Smooth muscle cell (in vitro differentiated cells): ENCODE results near the gene GMDS. TPM values are rescaled to one million over a fixed set of nuclear protein-coding genes. Genes with fewer than 3 reads are reported as not detected.

ENCODE experiments used
- DNase-seq: peaks from one replicate; lab custom pipeline; 2025; ENCODE audit not compliant: unreplicated experiment; lab: John Stamatoyannopoulos, UW
- H2AFZ ChIP-seq: fragments of 200-600 bp; sonication (generic); 2 replicates; pipeline ENCODE4 v1.6.0; 2016; ENCODE audit warnings: antibody characterized with exemption, low read depth, mild to moderate bottlenecking
- H3F3A ChIP-seq: fragments of 200-600 bp; sonication (generic); 2 replicates; pipeline ENCODE4 v1.6.0; 2017; ENCODE audit warnings: antibody characterized with exemption, low read depth
- H3K27ac ChIP-seq: fragments of 200-600 bp; sonication (generic); 2 replicates; pipeline ENCODE4 v1.5.1; 2016; ENCODE audit warnings: low read depth, mild to moderate bottlenecking
- H3K27me3 ChIP-seq: fragments of 200-600 bp; sonication (generic); 2 replicates; pipeline ENCODE4 v1.6.1; 2016; ENCODE audit warnings: low read depth, mild to moderate bottlenecking
- H3K36me3 ChIP-seq: fragments of 200-600 bp; sonication (generic); 2 replicates; pipeline ENCODE4 v1.5.1; 2016; ENCODE audit warnings: low read depth
- H3K4me1 ChIP-seq: fragments of 200-600 bp; sonication (generic); 2 replicates; pipeline ENCODE4 v1.5.1; 2016; ENCODE audit warnings: low read depth
- H3K4me2 ChIP-seq: fragments of 200-600 bp; sonication (generic); 2 replicates; pipeline ENCODE4 v1.6.0; 2016; ENCODE audit warnings: mild to moderate bottlenecking
- H3K4me3 ChIP-seq: fragments of 200-600 bp; sonication (generic); 2 replicates; pipeline ENCODE4 v1.5.1; 2016; ENCODE audit warnings: mild to moderate bottlenecking
- H3K79me2 ChIP-seq: fragments of 200-600 bp; sonication (generic); 2 replicates; pipeline ENCODE4 v1.6.0; 2016; ENCODE audit warnings: low read depth, mild to moderate bottlenecking
- H3K9ac ChIP-seq: fragments of 200-600 bp; sonication (generic); 2 replicates; pipeline ENCODE4 v1.6.0; 2016; ENCODE audit warnings: low read depth
- H3K9me3 ChIP-seq: fragments of 200-600 bp; sonication (generic); replicated peaks from 2 replicates; pipeline ENCODE4 v1.5.1; 2016; ENCODE audit warnings: low read depth
- H4K20me1 ChIP-seq: fragments of 200-600 bp; sonication (generic); 2 replicates; pipeline ENCODE4 v1.6.0; 2016; ENCODE audit warnings: low read depth
- WGBS: methylation state at CpG from one replicate; pipeline ENCODE4 v1.1.7; 2016; ENCODE audit warnings: low lambda C conversion rate; 5-methylcytosine and 5-hydroxymethylcytosine counted together
- polyA plus RNA-seq: library from polyadenylated mRNA; unstranded; fragments of >200 nt; fragmentation: Nextera tagmentation; extraction: Ambion mirVana; gene quantifications from 2 replicates; pipeline ENCODE4 v1.2.1, GENCODE V29; 2016
- total RNA-seq: library from RNA; depleted of rRNA; stranded (reverse); fragments of >200 nt; gene quantifications from 2 replicates; pipeline ENCODE4 v1.2.3, GENCODE V29; 2014
- TF ChIP-seq, protein P1 (sequence below): fragments of 200-600 bp; sonication (generic); IDR thresholded peaks from 2 replicates; pipeline ENCODE4 v1.5.1; 2017; ENCODE audit warnings: borderline replicate concordance, mild to moderate bottlenecking, antibody characterized with exemption; ENCODE audit not compliant: insufficient read depth, poor library complexity, severe bottlenecking

The GMDS gene
- total and polyA plus RNA-seq, 2 experiments from 2014 or later: 3.7 to 8.5 TPM

DNA sequence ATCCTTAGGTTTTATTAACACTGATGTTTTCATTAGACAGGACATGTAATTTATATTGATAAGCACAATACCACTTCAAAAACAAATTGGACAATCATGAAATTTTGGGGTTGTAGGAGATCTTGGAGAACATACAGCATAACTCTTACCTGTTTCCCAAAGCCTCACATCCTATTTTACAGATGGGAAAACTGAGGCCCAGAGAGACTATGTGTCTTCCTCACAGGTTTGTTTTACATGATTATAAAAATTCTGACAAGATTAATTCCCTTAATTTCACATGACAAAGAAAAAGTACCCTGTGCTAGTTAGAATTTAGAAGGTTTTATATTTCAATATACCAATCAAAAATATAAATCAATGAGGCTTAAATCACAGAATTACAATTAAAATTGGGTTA lies 145.5 kb downstream of the GMDS start:
- Histone ChIP-seq H3K9ac (no peak overlapping the region), H3K4me3 (no peak overlapping the region), H3F3A (no peaks in the 10 kb centered on the region), H3K4me1 (no peaks in the 10 kb centered on the region), H2AFZ (no peak overlapping the region), H3K36me3 (no peaks in the 10 kb centered on the region), H3K4me2 (no peak overlapping the region), H3K27ac (no peak overlapping the region), H4K20me1 (no peaks in the 10 kb centered on the region), H3K9me3 (no peaks in the 10 kb centered on the region), H3K79me2 (no peaks in the 10 kb centered on the region), H3K27me3 (peaks cover 8% of the 10 kb centered on the region)
- no peak for DNase-seq
- TF ChIP-seq, protein P1, sequence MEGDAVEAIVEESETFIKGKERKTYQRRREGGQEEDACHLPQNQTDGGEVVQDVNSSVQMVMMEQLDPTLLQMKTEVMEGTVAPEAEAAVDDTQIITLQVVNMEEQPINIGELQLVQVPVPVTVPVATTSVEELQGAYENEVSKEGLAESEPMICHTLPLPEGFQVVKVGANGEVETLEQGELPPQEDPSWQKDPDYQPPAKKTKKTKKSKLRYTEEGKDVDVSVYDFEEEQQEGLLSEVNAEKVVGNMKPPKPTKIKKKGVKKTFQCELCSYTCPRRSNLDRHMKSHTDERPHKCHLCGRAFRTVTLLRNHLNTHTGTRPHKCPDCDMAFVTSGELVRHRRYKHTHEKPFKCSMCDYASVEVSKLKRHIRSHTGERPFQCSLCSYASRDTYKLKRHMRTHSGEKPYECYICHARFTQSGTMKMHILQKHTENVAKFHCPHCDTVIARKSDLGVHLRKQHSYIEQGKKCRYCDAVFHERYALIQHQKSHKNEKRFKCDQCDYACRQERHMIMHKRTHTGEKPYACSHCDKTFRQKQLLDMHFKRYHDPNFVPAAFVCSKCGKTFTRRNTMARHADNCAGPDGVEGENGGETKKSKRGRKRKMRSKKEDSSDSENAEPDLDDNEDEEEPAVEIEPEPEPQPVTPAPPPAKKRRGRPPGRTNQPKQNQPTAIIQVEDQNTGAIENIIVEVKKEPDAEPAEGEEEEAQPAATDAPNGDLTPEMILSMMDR: no peak

DNA sequence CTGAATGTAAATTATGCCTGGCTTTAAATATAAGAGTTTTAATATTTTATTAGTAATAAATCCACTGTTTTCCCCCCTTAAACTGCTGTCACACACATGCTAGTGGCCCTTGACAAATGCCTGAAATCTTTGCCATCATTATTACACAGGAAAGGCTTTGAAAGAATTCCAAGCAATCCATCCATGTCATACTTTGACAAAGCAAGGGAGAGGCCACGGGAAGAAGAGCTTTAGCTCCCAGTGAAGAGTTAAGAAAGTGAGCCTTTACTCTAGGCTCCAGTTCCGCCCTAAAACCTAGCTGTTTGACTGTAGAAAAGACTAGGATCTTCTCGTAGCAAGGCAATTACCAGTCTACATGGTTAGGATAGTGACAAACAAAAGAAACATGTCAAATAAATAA lies 147.9 kb downstream of the GMDS start:
- Histone ChIP-seq H3K9ac (no peak overlapping the region), H3K36me3 (no peaks in the 10 kb centered on the region), H3K4me2 (no peak overlapping the region), H3K4me1 (no peaks in the 10 kb centered on the region), H3K27ac (no peak overlapping the region), H3K9me3 (no peaks in the 10 kb centered on the region), H4K20me1 (no peaks in the 10 kb centered on the region), H3K79me2 (no peaks in the 10 kb centered on the region), H2AFZ (no peak overlapping the region), H3K4me3 (no peak overlapping the region), H3F3A (no peaks in the 10 kb centered on the region), H3K27me3 (peaks cover 8% of the 10 kb centered on the region)
- TF ChIP-seq, protein P1: no peak
- WGBS: 63% methylated on average over 3 of the region's 3 CpGs
- no peak for DNase-seq

DNA sequence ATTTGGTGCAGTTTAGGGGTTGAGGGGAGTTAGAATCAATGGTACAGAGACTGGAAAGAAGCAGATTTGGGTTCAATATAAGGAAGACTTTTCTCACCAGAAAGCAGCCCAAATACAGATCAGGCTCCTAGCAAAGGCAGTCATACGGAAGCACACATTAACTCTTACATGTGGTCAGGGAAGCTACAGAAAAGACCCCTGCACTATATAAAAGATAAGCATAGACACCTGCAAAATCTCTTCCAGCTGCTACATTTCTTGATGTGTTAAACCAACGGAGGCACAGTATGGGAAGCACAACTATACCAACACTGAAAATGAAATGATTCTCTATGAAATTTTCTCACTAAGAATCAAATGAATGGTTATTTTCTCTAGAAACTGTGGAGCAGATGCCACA lies 150.8 kb downstream of the GMDS start:
- DNase-seq: no peak
- Histone ChIP-seq H3F3A (no peaks in the 10 kb centered on the region), H3K4me2 (no peak overlapping the region), H3K4me1 (no peaks in the 10 kb centered on the region), H3K79me2 (no peaks in the 10 kb centered on the region), H3K27ac (no peak overlapping the region), H3K4me3 (no peak overlapping the region), H3K36me3 (no peaks in the 10 kb centered on the region), H4K20me1 (no peaks in the 10 kb centered on the region), H3K9ac (no peak overlapping the region), H2AFZ (no peak overlapping the region), H3K9me3 (no peaks in the 10 kb centered on the region), H3K27me3 (peaks cover 8% of the 10 kb centered on the region)
- TF ChIP-seq, protein P1: no peak
- WGBS: 82% methylated on average over 2 of the region's 2 CpGs

DNA sequence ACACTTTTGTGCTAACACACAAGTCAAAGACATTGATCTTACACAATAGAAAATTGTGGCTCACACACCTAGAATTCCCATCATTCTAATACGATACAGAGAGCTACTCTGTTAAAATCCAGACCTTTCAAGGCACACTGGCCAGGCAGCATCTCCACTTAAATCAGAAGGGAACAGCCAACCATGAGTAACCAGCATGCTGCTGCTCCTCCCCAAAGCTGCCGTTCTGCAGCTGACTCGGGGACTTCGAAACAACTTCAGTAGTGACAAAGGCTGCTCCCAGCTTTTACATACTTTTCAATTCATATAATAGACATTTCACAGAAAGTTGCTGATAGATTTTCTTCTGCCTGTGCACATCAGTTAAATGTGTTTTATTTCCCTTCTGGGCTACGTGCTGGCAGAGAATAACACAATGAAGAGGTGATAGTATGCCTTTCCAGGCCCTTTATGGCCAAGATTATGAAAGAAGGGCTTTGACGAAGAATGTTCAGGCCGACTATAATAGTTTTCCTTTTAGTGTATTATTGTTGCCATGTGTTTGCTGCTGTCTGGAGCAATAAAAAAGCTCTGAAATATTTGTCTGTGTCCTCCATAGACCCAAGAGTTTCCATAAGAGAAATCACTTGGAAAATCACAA lies 159.0 kb downstream of the GMDS start:
- H3K4me3 ChIP-seq: no peak overlapping the region
- H3F3A ChIP-seq: no peaks in the 10 kb centered on the region
- no peaks in the 10 kb centered on the region for H3K4me1 ChIP-seq
- DNase-seq: no peak
- H3K9ac ChIP-seq: no peak overlapping the region
- no peaks in the 10 kb centered on the region for H3K79me2 ChIP-seq
- no peak overlapping the region for H2AFZ ChIP-seq
- H3K27ac ChIP-seq: no peak overlapping the region
- H4K20me1 ChIP-seq: no peaks in the 10 kb centered on the region
- no peak overlapping the region for H3K4me2 ChIP-seq
- 54% methylated on average over 7 of the region's 7 CpGs for WGBS
- no peaks in the 10 kb centered on the region for H3K9me3 ChIP-seq
- H3K36me3 ChIP-seq: no peaks in the 10 kb centered on the region
- H3K27me3 ChIP-seq: peaks cover 4% of the 10 kb centered on the region
- TF ChIP-seq, protein P1: no peak
